GM12892 (cell line): Measurements from ENCODE around the gene XIRP1.
"Not testable (repeated sequence)": the region's sequence is repeated elsewhere in the genome, so short reads cannot be mapped to it uniquely, and the experiment has no call there.

ENCODE experiments used
- POLR2A ChIP-seq: IDR thresholded peaks from 2 replicates; pipeline ENCODE4 v1.6.1; 2011; ENCODE audit warnings: low read depth, low read length, control low read depth
- POLR2AphosphoS5 ChIP-seq: IDR thresholded peaks from 2 replicates; pipeline ENCODE4 v1.6.1; 2011; ENCODE audit warnings: low read depth, low read length, control low read depth

DNA sequence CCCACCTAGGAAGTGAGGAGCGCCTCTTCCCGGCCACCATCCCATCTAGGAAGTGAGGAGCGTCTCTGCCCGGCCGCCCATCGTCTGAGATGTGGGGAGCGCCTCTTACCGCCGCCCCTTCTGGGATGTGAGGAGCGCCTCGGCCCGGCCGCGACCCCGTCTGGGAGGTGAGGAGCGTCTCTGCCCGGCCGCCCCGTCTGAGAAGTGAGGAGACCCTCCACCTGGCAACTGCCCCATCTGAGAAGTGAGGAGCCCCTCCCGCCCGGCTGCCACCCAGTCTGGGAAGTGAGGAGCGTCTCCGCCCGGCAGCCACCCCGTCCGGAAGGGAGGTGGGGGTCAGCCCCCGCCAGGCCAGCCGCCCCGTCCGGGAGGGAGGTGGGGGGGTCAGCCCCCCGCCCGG, 35.2 kb upstream of the XIRP1 start:
- not testable (repeated sequence) for TF ChIP-seq POLR2A, POLR2AphosphoS5
